HG03196 (cell line): ENCODE measurements around the gene ANKS1B.
"Not testable (repeated sequence)": the region's sequence is repeated elsewhere in the genome, so short reads cannot be mapped to it uniquely, and the experiment has no call there.

Source experiments
- ATAC-seq: cut with Tn5 transposase; IDR thresholded peaks from one replicate; pipeline ENCODE4 v1.9.1; 2021; ENCODE audit not compliant: unreplicated experiment

The ANKS1B gene

DNA sequence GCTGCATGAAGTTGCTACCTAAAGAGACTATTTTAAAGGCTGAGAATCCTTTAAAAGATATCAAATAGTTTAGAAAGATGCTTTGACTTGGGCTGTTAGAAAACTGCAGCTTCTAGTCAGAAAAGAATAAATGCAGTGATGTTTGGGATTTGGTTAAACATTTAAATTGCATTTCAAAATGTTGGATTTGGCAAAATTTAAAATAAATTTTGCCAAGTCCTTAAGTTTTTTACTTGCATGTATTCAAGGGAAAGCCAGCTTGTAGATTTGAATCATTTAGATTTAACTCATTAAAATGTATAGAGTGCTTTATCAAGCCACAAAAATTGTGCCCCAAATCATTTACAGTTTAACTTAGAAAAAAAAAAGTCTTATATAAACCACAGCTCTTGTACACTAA is 109.7 kb downstream of the ANKS1B start:
- ATAC-seq = no peak

DNA sequence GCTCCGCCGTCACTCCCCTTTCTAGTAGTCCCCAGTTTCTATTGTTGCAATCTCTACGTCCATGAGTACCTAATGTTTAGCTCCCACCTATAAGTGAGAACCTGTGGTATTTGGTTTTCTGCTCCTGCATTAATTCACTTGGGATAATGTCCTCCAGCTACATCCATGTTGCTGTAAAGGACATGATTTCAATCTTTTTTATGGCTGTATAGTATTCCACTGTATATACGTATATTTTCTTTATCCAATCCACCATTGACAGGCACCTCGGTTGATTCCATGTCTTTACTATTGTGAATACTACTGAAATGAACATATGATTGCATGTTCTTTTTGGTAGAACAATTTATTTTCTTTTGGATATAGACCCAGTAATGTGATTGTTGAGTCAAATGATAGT is 114.7 kb downstream of the ANKS1B start:
- no peak for ATAC-seq

DNA sequence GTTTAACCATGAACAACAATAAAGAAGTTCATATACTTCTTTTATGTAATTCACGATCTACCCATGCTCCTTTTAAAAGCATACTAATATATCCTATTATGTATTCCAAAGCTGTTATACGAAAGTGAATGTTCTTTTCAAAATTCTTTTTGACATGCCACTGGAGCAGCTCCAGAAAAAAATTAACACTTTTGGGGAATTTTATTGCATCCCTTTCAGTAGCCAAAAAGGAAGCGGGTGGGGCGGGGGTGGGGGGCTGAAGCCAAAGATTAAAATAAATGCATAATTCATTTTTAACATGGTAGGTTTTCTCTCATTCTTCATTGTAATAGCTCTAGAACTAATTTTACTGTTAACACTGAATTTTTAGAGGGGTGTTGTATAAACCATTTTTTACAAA is 123.0 kb downstream of the ANKS1B start:
- no peak for ATAC-seq

DNA sequence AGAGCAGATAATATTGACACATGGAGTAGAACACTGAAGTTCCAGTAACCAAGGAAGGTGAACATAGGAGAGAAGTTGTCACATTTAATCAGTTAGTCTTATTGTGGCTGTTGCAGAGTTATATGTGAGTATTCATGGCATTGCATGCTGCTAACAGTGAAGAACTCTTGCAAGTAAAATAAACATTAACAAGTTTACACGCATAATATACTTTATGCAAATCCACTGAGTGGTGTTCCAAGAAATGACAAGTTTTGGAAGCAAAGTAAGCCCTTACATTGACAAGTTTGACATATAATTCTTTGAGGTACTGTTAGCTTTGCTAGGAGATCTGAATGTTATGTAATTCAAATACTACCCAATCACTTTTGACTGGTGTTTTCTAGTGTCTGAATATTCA is 125.6 kb downstream of the ANKS1B start:
- ATAC-seq = no peak

DNA sequence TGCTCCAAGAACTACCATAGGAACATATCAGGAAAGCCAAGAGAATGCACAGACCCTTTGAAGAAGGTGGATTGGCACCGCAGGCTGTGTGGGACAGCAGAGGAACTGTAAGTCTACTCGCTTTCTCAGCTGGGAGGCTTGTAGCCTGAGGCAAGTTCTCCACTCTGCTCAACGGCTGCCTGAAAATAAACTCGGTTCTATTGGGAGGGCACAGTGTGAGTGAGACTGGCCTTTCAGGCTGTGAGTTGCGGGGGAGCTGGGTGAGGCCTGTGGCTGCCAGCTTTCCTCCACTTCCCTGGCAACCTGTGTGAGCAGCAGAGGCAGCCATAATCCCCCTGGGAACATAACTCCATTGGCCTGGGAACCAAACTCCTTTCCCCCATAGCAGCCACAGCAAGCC is 132.1 kb downstream of the ANKS1B start:
- ATAC-seq = no peak

DNA sequence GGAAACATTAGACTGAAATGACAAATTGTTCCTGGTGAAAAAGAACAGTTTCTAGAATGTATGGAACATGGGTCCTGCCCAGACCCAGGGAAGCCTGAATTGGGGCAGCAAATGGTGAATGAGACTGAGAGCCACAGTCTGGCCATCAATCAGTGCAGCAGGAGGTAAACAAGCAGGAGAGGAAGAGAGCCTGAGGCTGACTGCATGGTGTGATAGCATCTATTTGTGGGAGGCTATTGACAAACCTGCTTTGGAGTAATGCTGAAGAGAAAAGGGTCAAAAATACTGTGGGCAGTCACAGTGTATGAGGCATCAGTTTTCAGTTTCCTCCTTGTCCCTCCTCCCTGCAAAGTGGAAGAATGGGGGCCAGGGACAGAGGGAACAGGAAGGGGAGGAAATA is 136.8 kb downstream of the ANKS1B start:
- no peak for ATAC-seq

DNA sequence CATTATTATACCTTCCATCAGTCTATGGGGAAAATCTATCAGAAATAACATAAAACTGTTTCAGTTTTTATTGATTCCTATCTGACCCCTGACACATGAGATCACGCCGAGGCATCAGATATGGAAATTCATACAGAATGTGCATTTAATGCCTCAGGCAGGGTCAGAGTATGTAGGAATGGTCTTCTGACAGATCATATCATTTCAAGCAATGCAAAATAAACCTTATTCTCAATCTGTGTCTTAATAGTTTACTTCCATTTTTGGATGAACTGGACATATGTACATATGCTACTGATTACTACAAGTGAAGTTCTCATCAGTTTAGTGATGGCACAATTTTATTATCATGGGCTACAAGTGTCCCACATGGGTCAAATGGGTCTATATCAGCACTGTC is 150.0 kb downstream of the ANKS1B start:
- ATAC-seq = no peak

DNA sequence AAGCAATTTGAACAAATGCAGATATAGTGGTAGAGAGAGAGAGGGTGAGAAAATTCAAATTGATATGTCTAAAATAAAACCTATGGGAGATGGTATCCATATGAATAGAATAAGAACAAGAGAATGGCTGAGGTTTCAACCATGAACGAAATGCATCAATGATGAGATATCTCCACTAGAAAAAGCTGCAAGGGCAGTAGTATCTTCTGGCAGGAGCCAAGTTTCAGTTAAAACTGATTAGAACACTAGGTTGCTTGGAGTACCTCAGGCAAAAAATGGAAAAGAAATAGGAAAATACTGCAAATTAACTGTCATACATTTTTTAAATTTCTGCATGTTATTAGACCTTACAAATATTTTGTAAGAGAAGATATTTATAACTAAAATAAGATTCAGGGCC is 151.3 kb downstream of the ANKS1B start:
- no peak for ATAC-seq

DNA sequence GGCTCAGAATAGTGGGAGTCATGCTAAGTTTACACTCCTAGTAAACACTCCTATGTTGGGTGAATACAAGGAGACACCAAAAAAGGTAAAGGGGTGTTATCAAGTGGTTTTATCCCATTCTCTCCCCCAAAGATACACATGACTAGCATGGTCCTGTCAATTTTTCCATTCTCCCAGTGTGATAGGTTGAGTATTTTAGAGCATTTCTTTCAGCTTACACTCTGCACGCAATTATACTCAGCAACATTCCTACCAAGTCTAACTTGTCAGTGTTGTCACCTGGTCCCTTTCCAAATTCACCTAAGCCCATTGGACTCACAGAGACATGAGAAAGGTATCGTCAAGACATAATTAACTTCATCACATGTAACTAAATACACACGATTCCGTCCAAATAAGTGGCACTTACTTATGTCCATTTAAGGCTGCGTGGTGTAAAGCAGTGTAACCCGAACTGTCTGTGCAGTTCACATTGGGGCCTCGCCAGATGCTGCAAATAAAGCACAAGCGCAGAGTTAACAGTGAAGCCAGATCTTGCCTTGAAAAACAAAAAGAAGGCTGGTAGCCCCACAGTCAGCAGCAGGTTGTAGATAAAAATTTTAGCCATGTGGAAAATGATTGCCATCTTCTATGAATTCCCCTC is 159.7 kb downstream of the ANKS1B start:
- no peak for ATAC-seq

DNA sequence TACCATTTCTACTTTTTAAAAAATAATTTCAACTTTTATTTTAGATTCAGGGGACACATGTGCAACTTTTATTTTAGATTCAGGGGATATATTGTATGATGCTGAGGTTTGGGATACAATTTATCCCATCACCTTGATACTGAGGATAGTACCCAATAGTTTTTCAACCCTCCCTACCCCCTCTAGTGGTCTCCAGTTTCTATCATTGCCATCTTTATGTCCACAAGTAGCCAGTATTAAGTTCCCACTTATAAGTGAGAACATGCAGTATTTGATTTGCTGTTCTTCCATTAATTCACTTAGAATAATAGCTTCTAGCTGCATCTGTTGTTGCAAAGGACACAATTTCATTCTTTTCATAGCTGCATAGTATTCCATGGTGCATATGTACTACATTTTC is 162.5 kb downstream of the ANKS1B start:
- ATAC-seq = no peak

DNA sequence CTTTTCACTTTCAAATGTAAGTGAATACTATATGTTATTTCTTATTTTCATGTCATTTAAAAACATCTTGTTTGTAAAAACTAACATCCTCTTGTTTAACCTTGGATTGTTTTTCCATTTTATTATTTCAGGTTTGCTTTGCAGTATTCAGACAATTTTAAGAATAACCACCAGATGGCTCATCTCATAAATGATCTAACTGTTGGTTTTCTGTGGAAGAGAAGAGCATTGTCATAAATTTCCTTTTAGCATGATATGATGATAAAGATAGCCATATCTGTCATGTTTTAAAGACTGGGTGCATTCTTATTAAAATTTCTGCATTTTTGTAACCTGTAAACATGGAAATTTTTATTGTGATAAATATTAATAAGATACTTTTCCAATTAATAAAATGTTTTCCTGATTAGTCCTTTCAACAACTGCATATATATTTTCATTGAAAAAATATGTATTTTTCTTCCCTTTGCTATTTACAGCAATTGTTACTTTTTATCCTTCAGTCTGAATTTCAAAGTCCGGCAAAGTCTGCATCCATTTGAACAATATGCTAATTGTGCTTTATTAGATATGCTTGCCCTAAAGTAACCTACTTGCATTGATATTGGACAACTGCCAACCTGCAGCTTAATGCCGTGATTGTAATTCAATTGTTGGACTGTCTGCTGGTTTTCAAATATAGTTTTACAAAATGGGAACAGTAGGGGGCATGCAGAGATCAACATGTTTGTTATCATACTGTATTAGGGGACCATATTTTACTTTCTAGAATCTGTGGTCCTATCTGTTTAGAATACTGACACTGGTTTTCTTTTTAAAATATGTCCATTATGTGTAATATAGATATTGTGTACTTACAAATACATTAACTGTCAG is 173.8 kb downstream of the ANKS1B start:
- ATAC-seq = no peak

DNA sequence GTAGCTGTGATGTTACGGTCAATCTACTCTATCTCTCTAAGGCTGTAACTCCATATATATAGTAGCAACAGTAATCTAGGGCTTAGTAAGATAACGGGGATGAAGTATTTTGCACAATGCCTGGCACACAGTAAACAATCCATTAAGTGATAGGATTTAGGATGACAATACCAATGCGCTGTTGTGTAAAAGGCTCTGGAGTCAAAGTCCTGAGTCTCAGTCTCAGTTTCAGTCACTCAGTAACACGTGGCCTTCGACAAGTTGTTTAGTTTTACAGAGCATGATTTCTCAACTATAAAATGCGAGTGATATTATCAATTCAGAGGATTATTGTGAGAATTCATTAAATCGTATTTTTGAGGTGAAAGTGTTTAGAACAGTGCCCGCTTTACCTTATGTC is 174.8 kb downstream of the ANKS1B start:
- no peak for ATAC-seq

DNA sequence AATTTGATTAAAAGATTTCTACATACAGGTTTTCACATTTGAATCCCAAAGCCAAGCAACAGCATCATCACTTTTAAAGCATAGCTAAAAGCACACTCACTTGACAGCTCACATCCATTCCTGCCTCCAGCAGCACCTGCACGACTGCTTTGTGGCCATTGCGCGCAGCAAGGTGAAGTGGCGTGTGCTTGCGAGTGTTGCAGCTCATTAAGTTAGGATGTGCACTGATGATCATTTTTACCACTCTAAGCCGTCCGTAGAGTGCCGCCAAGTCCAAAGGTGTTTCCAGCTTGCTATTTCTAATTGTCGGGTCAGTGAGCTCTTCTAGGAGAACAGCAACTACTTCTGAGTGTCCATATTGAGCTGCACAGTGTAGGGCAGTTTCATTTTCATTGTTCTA is 178.4 kb downstream of the ANKS1B start:
- no peak for ATAC-seq

DNA sequence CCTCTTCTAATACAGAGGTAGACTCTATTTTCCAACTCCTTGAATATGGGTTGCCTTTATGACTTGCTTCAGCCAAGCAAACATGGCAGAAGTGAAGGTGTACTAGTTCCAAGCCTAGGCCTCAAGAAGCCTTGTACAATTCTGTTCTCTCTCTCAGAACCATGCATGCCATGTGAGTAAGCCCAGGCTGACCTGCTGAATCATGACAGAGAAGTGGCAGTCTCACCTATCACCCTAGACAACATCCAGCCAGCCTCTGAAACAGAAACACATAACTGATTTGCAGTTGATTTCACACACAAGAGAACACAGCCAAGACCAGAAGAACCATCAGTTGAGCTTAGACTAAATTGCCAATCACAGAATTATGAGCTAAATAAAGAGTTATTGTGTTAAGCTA is 180.0 kb downstream of the ANKS1B start:
- ATAC-seq = no peak

DNA sequence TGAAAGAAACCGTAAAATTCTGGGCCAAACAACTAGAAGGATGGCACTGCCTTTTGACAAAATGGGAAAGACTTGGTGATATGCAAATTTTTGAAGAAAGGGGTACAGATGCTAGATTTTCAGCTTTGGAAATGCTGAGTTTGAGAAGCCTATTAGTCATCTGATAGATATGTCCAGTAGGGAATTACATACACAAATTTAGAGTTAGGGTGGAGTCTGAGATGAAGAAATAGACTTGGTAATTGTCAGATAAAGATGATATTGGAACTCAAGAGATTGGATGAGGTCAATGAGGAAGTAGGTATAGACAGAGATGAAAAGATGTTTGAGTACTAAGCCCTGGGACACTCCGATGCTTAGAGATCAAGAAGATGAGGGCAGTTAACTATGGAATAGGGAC is 184.1 kb downstream of the ANKS1B start:
- ATAC-seq = no peak

DNA sequence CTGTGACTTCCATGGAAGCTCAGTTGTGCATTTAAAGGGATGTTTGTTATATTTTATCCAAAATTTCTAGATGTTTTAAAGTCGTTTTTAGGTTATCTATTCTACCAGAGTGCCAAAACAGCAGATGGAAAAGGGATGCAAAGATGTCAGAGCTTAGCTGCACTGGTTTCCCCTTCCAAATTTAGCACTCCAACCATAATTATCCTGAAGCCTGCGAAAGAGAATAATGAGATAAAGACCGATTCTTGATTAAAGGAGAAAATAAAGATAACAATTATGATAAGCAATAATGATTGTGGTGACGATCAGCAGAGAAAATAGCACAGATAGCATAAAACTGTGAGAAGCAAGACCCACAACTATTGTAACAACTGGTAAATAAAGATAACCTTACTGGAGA is 186.8 kb downstream of the ANKS1B start:
- not testable (repeated sequence) for ATAC-seq

DNA sequence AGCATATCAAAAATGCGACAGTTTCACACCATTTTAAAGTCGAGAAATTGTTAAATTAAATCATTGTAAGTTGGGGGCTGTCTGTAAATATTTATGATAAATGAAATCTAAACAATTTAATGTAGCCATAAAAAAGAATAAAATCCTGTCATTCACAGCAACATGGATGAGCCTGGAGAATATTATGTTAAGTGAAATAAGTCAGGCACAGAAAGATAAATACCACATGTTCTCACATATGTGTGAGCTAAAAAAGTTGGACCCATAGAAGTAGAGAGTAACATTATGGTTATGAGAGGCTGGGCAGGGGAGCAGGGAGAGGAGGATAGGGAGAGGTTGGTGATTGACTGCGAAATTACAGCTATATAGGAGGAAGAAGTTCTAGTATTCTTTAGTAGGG is 201.3 kb downstream of the ANKS1B start:
- ATAC-seq = no peak

DNA sequence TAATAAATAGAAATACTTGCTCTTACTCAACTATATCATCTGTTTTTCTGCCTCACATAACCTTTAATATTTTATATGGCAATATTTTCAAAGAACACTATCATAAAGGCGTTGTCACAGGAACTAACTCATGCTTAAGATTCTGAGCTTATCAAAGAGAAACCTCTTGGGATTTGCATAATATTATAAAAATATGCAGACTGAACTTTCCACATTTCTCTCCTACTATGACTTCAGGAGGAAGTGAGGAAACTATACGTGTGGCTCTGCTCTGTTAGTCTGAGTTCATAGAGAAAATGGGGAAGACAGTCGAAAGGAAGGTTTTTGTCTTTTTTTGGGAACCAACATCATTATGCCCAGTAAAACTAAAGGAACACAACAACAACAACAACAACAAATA is 212.5 kb downstream of the ANKS1B start:
- ATAC-seq = no peak

DNA sequence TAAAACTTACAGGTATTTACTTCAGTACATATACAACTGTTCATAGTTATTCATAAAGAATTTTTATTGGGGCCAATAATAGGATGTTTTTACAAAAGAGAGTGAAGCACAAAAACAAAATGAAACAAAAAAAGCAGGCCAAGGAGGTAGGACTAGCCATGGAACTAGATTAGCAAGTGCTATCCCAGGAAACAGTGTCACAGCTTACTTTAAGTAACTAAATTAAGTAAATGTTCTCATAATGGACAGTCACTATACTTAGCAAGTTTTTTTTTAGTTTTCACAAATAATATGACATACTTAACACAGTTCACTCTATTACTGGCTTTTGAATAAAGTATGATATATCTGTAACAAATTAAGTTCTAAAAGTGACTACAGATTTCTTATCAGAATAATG is 213.1 kb downstream of the ANKS1B start:
- no peak for ATAC-seq

DNA sequence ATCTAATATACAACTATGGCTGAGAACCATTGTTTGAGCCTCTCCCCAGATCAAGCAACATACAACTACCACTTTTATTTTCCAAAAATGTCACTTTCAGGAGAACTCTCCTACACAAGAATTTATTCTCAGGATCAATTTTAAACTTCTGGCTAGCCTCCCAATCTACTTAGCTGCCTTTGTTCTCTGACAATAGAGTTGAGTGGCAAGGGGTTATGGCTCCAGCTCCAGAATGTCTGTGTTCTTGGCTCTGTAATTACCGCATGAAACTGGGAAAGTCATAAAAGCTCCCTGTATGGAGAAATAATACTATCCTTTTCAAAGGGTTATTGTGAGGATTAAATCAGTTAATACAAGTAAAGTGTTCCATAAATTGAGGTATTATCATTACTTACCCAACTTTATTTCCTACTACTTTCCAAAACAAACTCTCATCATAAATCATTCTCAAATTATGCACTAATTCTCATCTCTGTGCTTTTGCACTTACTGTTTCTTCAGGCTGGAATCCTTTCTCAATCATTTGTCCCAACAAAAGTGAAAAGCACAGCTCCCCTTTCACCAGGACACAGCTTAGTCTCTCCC is 215.2 kb downstream of the ANKS1B start:
- ATAC-seq = no peak

DNA sequence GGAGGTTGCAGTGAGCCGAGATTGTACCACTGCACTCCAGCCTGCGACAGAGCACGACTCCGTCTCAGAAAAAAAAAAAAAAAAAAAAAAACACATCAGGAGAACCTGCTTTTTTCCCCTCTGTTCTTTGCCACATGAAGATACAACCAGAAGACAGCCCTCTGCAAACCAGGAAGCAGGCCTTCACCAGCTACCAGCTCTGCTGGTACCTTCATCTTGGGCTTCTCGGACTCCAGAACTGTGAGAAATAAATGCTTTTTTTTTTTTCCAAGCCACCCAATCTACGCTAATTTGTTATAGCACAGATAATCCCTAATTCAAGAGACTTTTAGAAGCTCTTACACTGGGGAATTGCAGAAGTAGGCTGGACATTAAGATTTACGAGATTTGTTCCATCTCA is 216.0 kb downstream of the ANKS1B start:
- no peak for ATAC-seq

DNA sequence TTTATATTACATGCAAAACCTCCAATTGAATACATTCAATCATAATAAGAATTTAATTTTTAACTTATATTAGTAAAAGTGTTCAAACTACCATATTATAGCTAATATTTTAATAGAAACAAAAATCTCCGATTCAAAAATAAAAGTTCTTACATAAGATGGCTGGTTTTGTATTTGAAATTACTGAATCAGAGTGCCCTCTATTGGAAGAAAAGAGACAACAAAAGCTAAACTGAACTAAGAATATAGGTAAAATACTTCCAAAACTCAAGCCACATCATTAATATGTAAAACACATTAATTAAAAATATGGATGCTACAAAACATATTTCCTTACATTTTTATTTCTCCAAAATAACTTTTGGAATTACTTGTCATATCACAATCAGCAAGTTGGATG is 216.9 kb downstream of the ANKS1B start:
- ATAC-seq = no peak
